Measurements from ENCODE around the gene C11orf71.
A peak's percentile ranks its signal among the peaks of the same experiment; 100 is the strongest.

The C11orf71 gene

GRCh38 chr11:114442536-114442935 is 42.2 kb upstream of the C11orf71 start:
- TF ChIP-seq ARNT (IDR thresholded peaks at IDR 0.05) (no peak), ZNF384 (IDR thresholded peaks at IDR 0.05) (no peak)
- no peak for DNase-seq (ENCODE audit: extremely low spot score)
- ChIA-PET CTCF (no interaction called here), POLR2A (no interaction called here)

GRCh38 chr11:114441921-114442320 is 41.6 kb upstream of the C11orf71 start:
- ChIA-PET POLR2A (no interaction called here), CTCF (no interaction called here)
- no peak for DNase-seq (ENCODE audit: extremely low spot score)
- TF ChIP-seq SP1 (IDR thresholded peaks at IDR 0.05), result no peak
- no peak for TF ChIP-seq BHLHE40 (IDR thresholded peaks at IDR 0.05; ENCODE audit: borderline replicate concordance)
- no peak for TF ChIP-seq FOXM1 (IDR thresholded peaks at IDR 0.05; ENCODE audit: borderline replicate concordance)
- TF ChIP-seq ELF4 (IDR thresholded peaks at IDR 0.05), result no peak
- no peak for TF ChIP-seq FOXK2 (IDR thresholded peaks at IDR 0.05)
- no peak for TF ChIP-seq HDGF (IDR thresholded peaks at IDR 0.05; ENCODE audit: borderline replicate concordance)
- peak; percentile 66 for TF ChIP-seq PKNOX1 (IDR thresholded peaks at IDR 0.05)
- no peak for TF ChIP-seq FOXA1 (IDR thresholded peaks at IDR 0.05)

- ChIA-PET POLR2A (no interaction called here), CTCF (no interaction called here)
- no peak for DNase-seq (ENCODE audit: extremely low spot score)
- TF ChIP-seq TARDBP (IDR thresholded peaks at IDR 0.05) (no peak), PKNOX1 (IDR thresholded peaks at IDR 0.05) (no peak)
Observed at GRCh38 chr11:114440971-114441763, 40.9 kb upstream of the C11orf71 start.

- peak; percentile 11 for DNase-seq (ENCODE audit: extremely low spot score)
- TF ChIP-seq SUZ12 (IDR thresholded peaks at IDR 0.05) (no peak), ZNF384 (IDR thresholded peaks at IDR 0.05) (no peak), FOXM1 (IDR thresholded peaks at IDR 0.05; ENCODE audit: borderline replicate concordance) (no peak), SP1 (IDR thresholded peaks at IDR 0.05) (no peak), L3MBTL2 (conservative IDR thresholded peaks at IDR 0.05) (no peak), HDGF (IDR thresholded peaks at IDR 0.05; ENCODE audit: borderline replicate concordance) (no peak), FOXA1 (IDR thresholded peaks at IDR 0.05) (no peak), NFRKB (IDR thresholded peaks at IDR 0.05) (no peak), CTBP1 (IDR thresholded peaks at IDR 0.05; ENCODE audit: borderline replicate concordance) (no peak), LEF1 (IDR thresholded peaks at IDR 0.05; ENCODE audit: borderline replicate concordance) (no peak), ELF4 (IDR thresholded peaks at IDR 0.05) (no peak), PKNOX1 (IDR thresholded peaks at IDR 0.05) (no peak), FOXK2 (IDR thresholded peaks at IDR 0.05) (no peak), ARNT (IDR thresholded peaks at IDR 0.05) (no peak), TARDBP (IDR thresholded peaks at IDR 0.05) (no peak)
- ChIA-PET CTCF (no interaction called here), POLR2A (no interaction called here)
Observed at GRCh38 chr11:114440121-114440860, 40.0 kb upstream of the C11orf71 start.

GRCh38 chr11:114439229-114440120 is 39.2 kb upstream of the C11orf71 start, which contains the start of gene REXO2:
Gene REXO2 (plus strand): TSS chr11:114439467. CDS start chr11:114439529, 62 bp downstream.
- POLR2A ChIA-PET, result interaction anchor here (0.8 to 1.0 kb wide), 3 partner anchors 38 to 63 kb away, joined by 3 read pairs; no protein-coding TSS in a partner anchor
- TF ChIP-seq NFRKB (IDR thresholded peaks at IDR 0.05), result no peak
- no peak for TF ChIP-seq LEF1 (IDR thresholded peaks at IDR 0.05; ENCODE audit: borderline replicate concordance)
- peak; percentile 78 for TF ChIP-seq SUZ12 (IDR thresholded peaks at IDR 0.05)
- TF ChIP-seq L3MBTL2 (conservative IDR thresholded peaks at IDR 0.05), result peak; percentile 88
- CTCF ChIA-PET, result no interaction called here
- peak; percentile 94 for DNase-seq (ENCODE audit: extremely low spot score)

GRCh38 chr11:114438303-114438702 is 38.0 kb upstream of the C11orf71 start:
- CTCF ChIA-PET, result no interaction called here
- POLR2A ChIA-PET, result interaction anchor here (0.9 kb wide), 1 partner anchor 39 kb away, joined by 3 read pairs; no protein-coding TSS in a partner anchor
- no peak for TF ChIP-seq ZNF384 (IDR thresholded peaks at IDR 0.05)
- no peak for TF ChIP-seq NFRKB (IDR thresholded peaks at IDR 0.05)
- TF ChIP-seq FOXA1 (IDR thresholded peaks at IDR 0.05), result no peak
- TF ChIP-seq PKNOX1 (IDR thresholded peaks at IDR 0.05), result no peak
- no peak for TF ChIP-seq HDGF (IDR thresholded peaks at IDR 0.05; ENCODE audit: borderline replicate concordance)
- no peak for TF ChIP-seq LEF1 (IDR thresholded peaks at IDR 0.05; ENCODE audit: borderline replicate concordance)
- no peak for TF ChIP-seq SUZ12 (IDR thresholded peaks at IDR 0.05)
- TF ChIP-seq SP1 (IDR thresholded peaks at IDR 0.05), result no peak
- no peak for TF ChIP-seq FOXK2 (IDR thresholded peaks at IDR 0.05)
- TF ChIP-seq TARDBP (IDR thresholded peaks at IDR 0.05), result no peak
- TF ChIP-seq L3MBTL2 (conservative IDR thresholded peaks at IDR 0.05), result no peak
- no peak for TF ChIP-seq ARNT (IDR thresholded peaks at IDR 0.05)
- TF ChIP-seq ELF4 (IDR thresholded peaks at IDR 0.05), result no peak
- no peak for TF ChIP-seq BHLHE40 (IDR thresholded peaks at IDR 0.05; ENCODE audit: borderline replicate concordance)

More at GRCh38 chr11:114438303-114438702, 38.0 kb upstream of the C11orf71 start:
- no peak for DNase-seq (ENCODE audit: extremely low spot score)

Data from HEK293T (cell line).